ENCODE data around the gene RTN3. TPM values are rescaled to one million over a fixed set of nuclear protein-coding genes. Genes with fewer than 3 reads are reported as not detected.

RTN3 gene
- total and polyA plus RNA-seq, 12 donors, result 31.1 to 72.0 (median 50.6) TPM

GRCh38 chr11:63670433-63671321, 10.6 kb upstream of the RTN3 start:
- 3 to 5% methylated on average over 52 to 63 of the region's 63 CpGs for WGBS, 2 donors
- H3K4me1 ChIP-seq, result peaks cover 0 to 65% (median 43%) of the 10 kb centered on the region in 9 donors
- DNase-seq, result peak; percentile 37 to 61
- H3K27ac ChIP-seq, result peak overlapping the region; percentile 95 to 100 (median 98)
- H3K4me3 ChIP-seq, result peak overlapping the region; percentile 71 to 99 (median 93)
- peaks cover 0 to 12% (median 0%) of the 10 kb centered on the region in 9 donors for H3K36me3 ChIP-seq
- TF ChIP-seq CTCF (IDR thresholded peaks at IDR 0.05), result peak in 8 of 9 donors; percentile 33 to 68 (median 48)
- H3K9me3 ChIP-seq, result no peaks in the 10 kb centered on the region
- H3K27me3 ChIP-seq, result no peaks in the 10 kb centered on the region
- intact Hi-C loops (cut with DNase I), result loop anchor here in 3 of 10 donors (2.0 to 5.0 kb wide), 2 partner anchors 67 to 68 kb away; no protein-coding TSS in a partner anchor
- peak; percentile 46 to 75 (median 62) for ATAC-seq

DNA sequence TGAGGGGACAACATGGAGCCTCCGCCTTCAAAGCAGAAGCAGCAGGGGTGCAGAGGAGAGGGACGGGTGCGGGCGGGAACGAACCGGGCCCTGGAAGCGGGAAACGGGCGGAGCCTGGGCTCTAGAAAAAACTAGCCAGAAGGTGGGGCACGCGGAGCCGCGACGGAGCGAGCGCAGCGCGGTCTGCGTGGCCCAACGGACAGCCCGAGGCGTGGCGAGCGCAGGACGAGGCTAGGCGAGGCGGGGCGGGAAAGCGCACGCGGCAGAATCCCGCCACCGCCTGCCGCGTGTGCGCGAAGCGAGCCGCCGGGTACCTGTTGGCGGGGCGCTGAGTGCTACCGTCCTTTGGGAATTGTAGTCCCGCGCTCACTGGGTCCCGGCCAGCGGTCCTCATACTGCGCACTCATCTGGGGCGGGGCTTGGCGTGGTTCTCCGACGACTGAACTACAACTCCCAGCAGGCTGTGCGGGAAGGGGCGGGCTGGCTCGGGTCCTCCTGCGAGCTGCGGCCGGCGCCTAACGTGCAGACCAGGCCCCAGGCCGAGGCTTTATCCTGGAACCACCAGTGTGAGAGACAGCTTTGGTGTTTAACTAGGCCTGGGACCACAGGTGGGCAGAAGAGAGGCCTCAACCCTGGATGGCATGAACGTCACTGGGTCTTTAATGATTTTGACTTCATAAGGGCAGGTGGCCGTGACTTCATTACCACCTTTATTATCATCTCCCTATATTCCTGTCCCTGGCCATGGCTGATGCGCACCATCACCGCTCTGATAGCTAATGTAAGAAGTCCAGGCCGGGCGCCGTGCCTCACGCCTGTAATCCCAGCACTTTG, 9.8 kb upstream of the RTN3 start, which contains the start of gene ATL3:
TSS of gene ATL3 (minus strand) at position 55 of the 834 bp plus-strand sequence. CDS start at position 14, 41 bp downstream.
- 11% methylated on average over 69 of the region's 69 CpGs for WGBS, 2 donors
- peaks cover 0 to 61% (median 42%) of the 10 kb centered on the region in 9 donors for H3K4me1 ChIP-seq
- no peaks in the 10 kb centered on the region for H3K9me3 ChIP-seq
- peaks cover 0 to 12% (median 0%) of the 10 kb centered on the region in 9 donors for H3K36me3 ChIP-seq
- ATAC-seq, result peak; percentile 96 to 97 (median 97)
- intact Hi-C loops (cut with DNase I), result loop anchor here in 3 of 10 donors (2.0 to 5.0 kb wide), 2 partner anchors 66 to 67 kb away; no protein-coding TSS in a partner anchor
- H3K27ac ChIP-seq, result peak within 1 kb of the TSS; percentile 95 to 100 (median 98)
- H3K4me3 ChIP-seq, result peak within 1 kb of the TSS; percentile 71 to 99 (median 93)
- H3K27me3 ChIP-seq, result no peaks in the 10 kb centered on the region
- peak; percentile 97 to 98 for DNase-seq
- peak in 4 of 9 donors; percentile 24 to 43 (median 34) for TF ChIP-seq CTCF (IDR thresholded peaks at IDR 0.05)

DNA sequence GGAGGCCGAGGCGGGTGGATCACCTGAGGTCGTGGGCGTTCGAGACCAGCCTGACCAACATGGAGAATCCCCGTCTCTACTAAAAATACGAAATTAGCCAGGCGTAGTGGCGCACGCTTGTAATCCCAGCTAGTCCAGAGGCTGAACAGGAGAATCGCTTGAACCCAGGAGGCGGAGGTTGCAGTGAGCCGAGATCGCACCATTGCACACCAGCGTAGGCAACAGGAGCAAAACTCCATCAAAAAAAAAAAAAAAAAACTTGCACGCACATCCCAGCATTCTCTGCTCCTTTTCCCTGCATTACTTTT, 9.2 kb upstream of the RTN3 start:
- H3K4me3 ChIP-seq, result peak overlapping the region in 5 of 10 donors; percentile 84 to 99 (median 96)
- ATAC-seq (no peak), DNase-seq (no peak)
- peak overlapping the region in 9 of 10 donors; percentile 97 to 100 (median 99) for H3K27ac ChIP-seq
- intact Hi-C loops (cut with DNase I), result loop anchor here in 1 of 10 donors (5.0 kb wide), 1 partner anchor 65 kb away; no protein-coding TSS in a partner anchor
- peaks cover 0 to 55% (median 37%) of the 10 kb centered on the region in 9 donors for H3K4me1 ChIP-seq
- no peak for TF ChIP-seq CTCF (IDR thresholded peaks at IDR 0.05)
- H3K27me3 ChIP-seq, result no peaks in the 10 kb centered on the region
- 98 to 99% methylated on average over 16 of the region's 16 CpGs for WGBS, 2 donors
- no peaks in the 10 kb centered on the region for H3K9me3 ChIP-seq
- peaks cover 0 to 8% (median 0%) of the 10 kb centered on the region in 9 donors for H3K36me3 ChIP-seq

Measured in heart right ventricle (tissue), 16 donors.